Keratinocyte (primary cell): ENCODE measurements around the gene COL8A2. TPM values are rescaled to one million over a fixed set of nuclear protein-coding genes. Genes with fewer than 3 reads are reported as not detected.

Source experiments
- DNase-seq: peaks from one replicate; pipeline ENCODE4 v3.0.0-alpha.2; 2011; ENCODE audit warnings: low read depth, missing footprints, low spot score
- FAIRE-seq: peaks from 2 replicates; lab custom pipeline; 2011; peaks lifted over from hg19 to GRCh38; lab: Jason Lieb, UNC
- H2AFZ ChIP-seq: 2 replicates; pipeline ENCODE4 v1.6.0; 2012; ENCODE audit warnings: low read length, control low read depth, inconsistent platforms; ENCODE audit not compliant: control insufficient read depth
- H3K27ac ChIP-seq: 2 replicates; pipeline ENCODE4 v1.5.1; 2011; ENCODE audit warnings: low read length; ENCODE audit not compliant: control insufficient read depth, insufficient read depth
- H3K27me3 ChIP-seq: 3 replicates; pipeline ENCODE4 v1.6.0; 2011; ENCODE audit warnings: low read length; ENCODE audit not compliant: control insufficient read depth, insufficient read depth; ENCODE audit errors: extremely low read depth
- H3K36me3 ChIP-seq, 2 experiments: 2 replicates in 1 of 2; 3 replicates in 1 of 2; pipeline ENCODE4 v1.5.1; 2011; ENCODE audit warnings: low read length in 2 of 2, mild to moderate bottlenecking in 1 of 2; ENCODE audit not compliant: control insufficient read depth in 2 of 2, insufficient read depth in 2 of 2; ENCODE audit errors: extremely low read depth in 1 of 2
- H3K4me1 ChIP-seq: 3 replicates; pipeline ENCODE4 v1.5.1; 2011; ENCODE audit warnings: low read length; ENCODE audit not compliant: control insufficient read depth, insufficient read depth; ENCODE audit errors: extremely low read depth
- H3K4me2 ChIP-seq: 3 replicates; pipeline ENCODE4 v1.6.0; 2011; ENCODE audit warnings: low read depth, low read length; ENCODE audit not compliant: control insufficient read depth, insufficient read depth; ENCODE audit errors: extremely low read depth
- H3K4me3 ChIP-seq, 3 experiments: fragments of 200-600 bp in 1 of 3; sonication (generic) in 1 of 3; 2 replicates in 2 of 3; 3 replicates in 1 of 3; pipeline ENCODE4 v1.5.1; 2011 to 2016; ENCODE audit warnings: low read length in 3 of 3, mild to moderate bottlenecking in 3 of 3, control low read depth in 2 of 3, inconsistent platforms in 1 of 3, low read depth in 1 of 3, mixed read lengths in 1 of 3, mixed run types in 1 of 3, moderate library complexity in 1 of 3; ENCODE audit not compliant: control insufficient read depth in 2 of 3, insufficient read depth in 2 of 3; ENCODE audit errors: extremely low read depth in 1 of 3
- H3K79me2 ChIP-seq: 2 replicates; pipeline ENCODE4 v1.6.0; 2012; ENCODE audit warnings: low read length; ENCODE audit not compliant: control insufficient read depth, insufficient read depth
- H3K9ac ChIP-seq: 3 replicates; pipeline ENCODE4 v1.6.0; 2011; ENCODE audit warnings: low read length; ENCODE audit not compliant: control insufficient read depth, insufficient read depth; ENCODE audit errors: extremely low read depth
- H3K9me1 ChIP-seq: 3 replicates; pipeline ENCODE4 v1.6.0; 2011; ENCODE audit warnings: low read length; ENCODE audit not compliant: control insufficient read depth, insufficient read depth; ENCODE audit errors: extremely low read depth
- H3K9me3 ChIP-seq: 2 replicates; pipeline ENCODE4 v1.5.1; 2012; ENCODE audit warnings: low read depth, low read length; ENCODE audit not compliant: control insufficient read depth
- H4K20me1 ChIP-seq: 3 replicates; pipeline ENCODE4 v1.6.0; 2011; ENCODE audit warnings: low read length; ENCODE audit not compliant: control insufficient read depth, insufficient read depth; ENCODE audit errors: extremely low read depth
- CTCF ChIP-seq, 3 experiments: IDR thresholded peaks in 1 of 3; conservative IDR thresholded peaks in 1 of 3; optimal IDR thresholded peaks in 1 of 3; 2 replicates in 2 of 3; 3 replicates in 1 of 3; pipeline versions ENCODE3 to v1.5.1; 2011; ENCODE audit warnings: low read length in 3 of 3, mild to moderate bottlenecking in 3 of 3, moderate library complexity in 2 of 3, control low read depth in 1 of 3, inconsistent platforms in 1 of 3; ENCODE audit not compliant: insufficient read depth in 2 of 3; ENCODE audit errors: extremely low read depth in 1 of 3
- EZH2 ChIP-seq: IDR thresholded peaks from one replicate; pipeline ENCODE4 v1.6.1; 2012; ENCODE audit warnings: inconsistent platforms, mild to moderate bottlenecking, low read length, moderate library complexity
- dilution Hi-C: fragments of 300-500 bp; cut with MboI; formaldehyde crosslinking; loops from one replicate; pipeline ENCODE4 v1.7.0; 2020; ENCODE audit warnings: low sequenced_read_pairs; ENCODE audit not compliant: extremely low pct_ligation_motif_present
- polyA plus RNA-seq, 5 experiments: library from polyadenylated mRNA; depleted of rRNA in 3 of 5; stranded (reverse) in 3 of 5; stranded (forward) in 1 of 5; unstranded in 1 of 5; fragments of >200 nt; gene quantifications; 1 replicate in 1 of 5; 2 replicates in 3 of 5; 3 replicates in 1 of 5; pipeline versions ENCODE4 v1.2.1 to v1.2.3, GENCODE V29; 2011 to 2012; ENCODE audit warnings: missing spikeins in 2 of 5, low read depth in 1 of 5, low replicate concordance in 1 of 5

Gene COL8A2
- polyA plus RNA-seq, 1 donor (not counting 4 experiments of a cell fraction or from before 2014, with no cell fraction given) = 0.09 TPM

- Histone ChIP-seq H3K27me3 (peaks cover 28% of the 10 kb centered on the region), H4K20me1 (no peaks in the 10 kb centered on the region), H3K9me3 (no peaks in the 10 kb centered on the region), H3K4me3 (no peak overlapping the region), H3K9me1 (no peaks in the 10 kb centered on the region), H3K4me2 (no peak overlapping the region), H3K27ac (no peak overlapping the region), H3K36me3 (no peaks in the 10 kb centered on the region), H3K79me2 (no peaks in the 10 kb centered on the region), H3K9ac (no peak overlapping the region), H2AFZ (no peak overlapping the region), H3K4me1 (peaks cover 8% of the 10 kb centered on the region)
- TF ChIP-seq CTCF (optimal IDR thresholded peaks at IDR 0.05 in 1 of 3, IDR thresholded peaks at IDR 0.05 in 1 of 3, conservative IDR thresholded peaks at IDR 0.05 in 1 of 3; ENCODE audit: extremely low read depth in 1 of 3, insufficient read depth in 2 of 3, low read length in 3 of 3) (no peak), EZH2 (no peak)
- no peak for FAIRE-seq
- no peak for DNase-seq
- dilution Hi-C loops = no loop called here
These were observed 1.9 kb upstream of the COL8A2 start for GRCh38 chr1:36126797-36127500.

GRCh38 chr1:36126005-36126716 is 1.1 kb upstream of the COL8A2 start:
- no peaks in the 10 kb centered on the region for H3K9me1 ChIP-seq
- no peak overlapping the region for H3K4me3 ChIP-seq
- peaks cover 28% of the 10 kb centered on the region for H3K27me3 ChIP-seq
- dilution Hi-C loops = no loop called here
- no peak overlapping the region for H3K9ac ChIP-seq
- peaks cover 8% of the 10 kb centered on the region for H3K4me1 ChIP-seq
- FAIRE-seq (no peak), DNase-seq (no peak)
- TF ChIP-seq CTCF (optimal IDR thresholded peaks at IDR 0.05 in 1 of 3, IDR thresholded peaks at IDR 0.05 in 1 of 3, conservative IDR thresholded peaks at IDR 0.05 in 1 of 3; ENCODE audit: extremely low read depth in 1 of 3, insufficient read depth in 2 of 3, low read length in 3 of 3) = no peak
- H3K9me3 ChIP-seq = no peaks in the 10 kb centered on the region
- no peaks in the 10 kb centered on the region for H3K79me2 ChIP-seq
- no peak overlapping the region for H3K4me2 ChIP-seq
- no peaks in the 10 kb centered on the region for H4K20me1 ChIP-seq
- no peak overlapping the region for H3K27ac ChIP-seq
- no peaks in the 10 kb centered on the region for H3K36me3 ChIP-seq
- H2AFZ ChIP-seq = no peak overlapping the region
